ENCODE results near the gene NBPF3.

DNA sequence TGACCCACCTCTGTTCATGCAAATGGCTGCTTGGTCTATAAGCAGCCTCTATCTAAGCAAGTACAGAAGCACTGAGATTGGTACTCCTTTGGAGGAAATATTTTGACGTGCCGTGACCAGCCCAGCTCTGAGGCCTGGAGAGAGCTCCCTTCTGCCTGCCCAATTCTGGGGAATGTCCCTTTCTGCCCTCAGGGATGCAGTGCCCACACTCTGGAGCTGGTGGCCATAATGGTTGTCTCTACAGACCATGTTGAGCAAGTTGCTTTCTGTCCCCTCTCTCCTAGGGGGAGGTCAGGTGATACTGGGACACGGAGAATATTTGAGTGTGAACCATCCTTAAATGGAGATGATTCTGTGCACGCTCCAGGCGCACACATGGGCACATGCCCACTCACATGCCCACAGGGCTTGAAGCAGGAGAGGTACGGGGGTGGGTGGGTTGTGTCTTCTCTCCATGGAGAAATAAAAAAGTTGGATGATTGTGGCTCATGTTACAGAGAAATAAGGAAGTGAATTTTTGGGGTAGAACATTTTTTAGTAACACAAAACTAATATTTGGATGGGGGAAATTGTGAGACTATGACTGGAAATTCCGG, 55.4 kb downstream of the NBPF3 start:
- TF ChIP-seq, protein P1, sequence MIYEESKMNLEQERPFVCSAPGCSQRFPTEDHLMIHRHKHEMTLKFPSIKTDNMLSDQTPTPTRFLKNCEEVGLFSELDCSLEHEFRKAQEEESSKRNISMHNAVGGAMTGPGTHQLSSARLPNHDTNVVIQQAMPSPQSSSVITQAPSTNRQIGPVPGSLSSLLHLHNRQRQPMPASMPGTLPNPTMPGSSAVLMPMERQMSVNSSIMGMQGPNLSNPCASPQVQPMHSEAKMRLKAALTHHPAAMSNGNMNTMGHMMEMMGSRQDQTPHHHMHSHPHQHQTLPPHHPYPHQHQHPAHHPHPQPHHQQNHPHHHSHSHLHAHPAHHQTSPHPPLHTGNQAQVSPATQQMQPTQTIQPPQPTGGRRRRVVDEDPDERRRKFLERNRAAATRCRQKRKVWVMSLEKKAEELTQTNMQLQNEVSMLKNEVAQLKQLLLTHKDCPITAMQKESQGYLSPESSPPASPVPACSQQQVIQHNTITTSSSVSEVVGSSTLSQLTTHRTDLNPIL (CRISPR knock-in tag; IDR thresholded peaks at IDR 0.05; ENCODE audit: low read depth) = no peak
- TF ChIP-seq SNAI2 (CRISPR knock-in tag; IDR thresholded peaks at IDR 0.05) = no peak
- no peak for TF ChIP-seq ISL1 (CRISPR knock-in tag; IDR thresholded peaks at IDR 0.05)
- TF ChIP-seq, protein P2, sequence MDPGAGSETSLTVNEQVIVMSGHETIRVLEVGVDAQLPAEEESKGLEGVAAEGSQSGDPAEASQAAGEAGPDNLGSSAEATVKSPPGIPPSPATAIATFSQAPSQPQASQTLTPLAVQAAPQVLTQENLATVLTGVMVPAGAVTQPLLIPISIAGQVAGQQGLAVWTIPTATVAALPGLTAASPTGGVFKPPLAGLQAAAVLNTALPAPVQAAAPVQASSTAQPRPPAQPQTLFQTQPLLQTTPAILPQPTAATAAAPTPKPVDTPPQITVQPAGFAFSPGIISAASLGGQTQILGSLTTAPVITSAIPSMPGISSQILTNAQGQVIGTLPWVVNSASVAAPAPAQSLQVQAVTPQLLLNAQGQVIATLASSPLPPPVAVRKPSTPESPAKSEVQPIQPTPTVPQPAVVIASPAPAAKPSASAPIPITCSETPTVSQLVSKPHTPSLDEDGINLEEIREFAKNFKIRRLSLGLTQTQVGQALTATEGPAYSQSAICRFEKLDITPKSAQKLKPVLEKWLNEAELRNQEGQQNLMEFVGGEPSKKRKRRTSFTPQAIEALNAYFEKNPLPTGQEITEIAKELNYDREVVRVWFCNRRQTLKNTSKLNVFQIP (CRISPR knock-in tag; IDR thresholded peaks at IDR 0.05; ENCODE audit: borderline replicate concordance, low read depth) = no peak
- TF ChIP-seq ARNTL (CRISPR knock-in tag; IDR thresholded peaks at IDR 0.05; ENCODE audit: borderline replicate concordance, low read depth) = no peak
- TF ChIP-seq, protein P3, sequence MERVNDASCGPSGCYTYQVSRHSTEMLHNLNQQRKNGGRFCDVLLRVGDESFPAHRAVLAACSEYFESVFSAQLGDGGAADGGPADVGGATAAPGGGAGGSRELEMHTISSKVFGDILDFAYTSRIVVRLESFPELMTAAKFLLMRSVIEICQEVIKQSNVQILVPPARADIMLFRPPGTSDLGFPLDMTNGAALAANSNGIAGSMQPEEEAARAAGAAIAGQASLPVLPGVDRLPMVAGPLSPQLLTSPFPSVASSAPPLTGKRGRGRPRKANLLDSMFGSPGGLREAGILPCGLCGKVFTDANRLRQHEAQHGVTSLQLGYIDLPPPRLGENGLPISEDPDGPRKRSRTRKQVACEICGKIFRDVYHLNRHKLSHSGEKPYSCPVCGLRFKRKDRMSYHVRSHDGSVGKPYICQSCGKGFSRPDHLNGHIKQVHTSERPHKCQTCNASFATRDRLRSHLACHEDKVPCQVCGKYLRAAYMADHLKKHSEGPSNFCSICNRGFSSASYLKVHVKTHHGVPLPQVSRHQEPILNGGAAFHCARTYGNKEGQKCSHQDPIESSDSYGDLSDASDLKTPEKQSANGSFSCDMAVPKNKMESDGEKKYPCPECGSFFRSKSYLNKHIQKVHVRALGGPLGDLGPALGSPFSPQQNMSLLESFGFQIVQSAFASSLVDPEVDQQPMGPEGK (CRISPR knock-in tag; IDR thresholded peaks at IDR 0.05; ENCODE audit: borderline replicate concordance) = no peak
- TF ChIP-seq OSR1 (CRISPR knock-in tag; IDR thresholded peaks at IDR 0.05) = no peak
- no peak for TF ChIP-seq ESRRG (CRISPR knock-in tag; IDR thresholded peaks at IDR 0.05)
- no peak for TF ChIP-seq ZC3H10 (CRISPR knock-in tag; IDR thresholded peaks at IDR 0.05)
- TF ChIP-seq ZNF8 (CRISPR knock-in tag; IDR thresholded peaks at IDR 0.05) = no peak
- no peak for TF ChIP-seq CSDC2 (CRISPR knock-in tag; IDR thresholded peaks at IDR 0.05)
- TF ChIP-seq BACH2 (CRISPR knock-in tag; IDR thresholded peaks at IDR 0.05; ENCODE audit: borderline replicate concordance) = no peak
- TF ChIP-seq ZFP3 (CRISPR knock-in tag; IDR thresholded peaks at IDR 0.05) = no peak
- TF ChIP-seq RARB (CRISPR knock-in tag; IDR thresholded peaks at IDR 0.05) = no peak
